GM21737 (cell line): ENCODE data around the gene EPS8.
"Not testable (repeated sequence)": the region's sequence is repeated elsewhere in the genome, so short reads cannot be mapped to it uniquely, and the experiment has no call there.

Experiments
- ATAC-seq: cut with Tn5 transposase; IDR thresholded peaks from one replicate; pipeline ENCODE4 v1.9.1; 2021; ENCODE audit warnings: mild to moderate bottlenecking, moderate library complexity; ENCODE audit not compliant: unreplicated experiment

Gene EPS8

DNA sequence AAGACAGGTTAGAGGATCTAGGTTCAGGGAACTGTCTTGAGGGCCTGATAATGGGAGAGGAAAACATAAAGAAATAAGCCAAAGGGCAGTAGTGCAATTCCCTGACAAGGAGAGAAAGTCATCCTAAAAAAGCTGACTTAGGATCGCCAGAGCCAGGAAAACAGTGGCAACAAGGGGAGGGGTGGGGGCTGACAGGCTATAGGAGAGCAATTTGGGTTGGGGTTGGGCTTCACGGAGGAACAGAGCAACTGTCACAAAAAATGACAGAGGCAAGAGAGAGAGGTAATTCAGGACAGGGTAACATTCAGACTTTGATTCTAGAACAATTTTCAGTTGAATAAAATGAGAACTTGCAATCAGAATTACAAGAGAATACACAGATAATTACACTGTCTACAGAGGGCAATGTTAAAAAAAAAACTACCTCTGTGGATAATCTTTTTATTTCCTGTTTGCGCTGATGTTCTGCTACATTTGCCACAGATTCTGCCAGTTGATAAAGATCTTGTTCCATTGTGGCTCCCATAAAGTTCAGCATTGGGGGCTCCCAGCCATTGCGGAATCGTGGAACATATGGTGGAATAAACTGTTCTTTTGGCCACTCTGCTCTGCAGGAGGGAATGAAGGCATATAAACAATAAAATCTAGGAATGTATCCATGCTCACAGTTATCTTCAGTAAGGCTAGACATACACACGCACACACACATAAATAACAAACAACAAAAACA lies 138.6 kb downstream of the EPS8 start:
- ATAC-seq = no peak

DNA sequence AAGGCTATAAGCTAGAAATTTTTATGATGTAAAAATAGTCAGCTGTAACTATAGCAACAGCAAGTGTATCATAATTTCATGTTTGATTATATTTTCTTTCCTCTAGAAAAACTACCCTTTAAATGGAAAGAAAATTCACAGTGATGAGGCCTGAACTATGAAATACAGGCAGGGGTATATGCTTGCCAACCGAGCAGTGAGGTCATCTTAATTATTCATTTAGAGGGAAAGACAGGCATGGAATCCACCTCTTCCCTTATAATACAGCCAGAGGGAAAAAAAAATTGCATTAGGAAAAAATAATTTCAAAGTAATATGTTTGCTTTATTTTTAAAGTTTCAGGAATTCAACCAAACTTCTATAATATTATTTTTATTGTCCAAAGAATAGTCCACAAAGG lies 139.8 kb downstream of the EPS8 start:
- ATAC-seq = no peak

DNA sequence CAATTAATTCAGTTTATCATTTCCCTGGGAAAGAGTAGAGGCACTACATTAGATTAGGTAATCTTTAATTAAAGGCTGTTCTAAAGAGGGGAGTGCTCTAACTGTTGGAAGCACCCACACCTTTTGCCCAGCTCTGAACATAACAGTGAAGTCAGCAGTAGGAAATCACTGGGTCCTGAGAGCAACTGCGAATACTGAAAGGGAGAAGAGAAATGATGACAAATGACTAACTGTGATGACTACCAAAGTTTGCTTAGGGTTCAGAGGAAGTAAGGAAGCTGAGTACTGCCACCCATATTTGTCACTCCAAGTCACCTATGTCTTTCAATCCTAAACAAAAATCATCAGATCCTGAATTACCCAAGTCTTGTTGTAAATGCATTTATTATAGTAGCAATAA lies 140.6 kb downstream of the EPS8 start:
- ATAC-seq = no peak

DNA sequence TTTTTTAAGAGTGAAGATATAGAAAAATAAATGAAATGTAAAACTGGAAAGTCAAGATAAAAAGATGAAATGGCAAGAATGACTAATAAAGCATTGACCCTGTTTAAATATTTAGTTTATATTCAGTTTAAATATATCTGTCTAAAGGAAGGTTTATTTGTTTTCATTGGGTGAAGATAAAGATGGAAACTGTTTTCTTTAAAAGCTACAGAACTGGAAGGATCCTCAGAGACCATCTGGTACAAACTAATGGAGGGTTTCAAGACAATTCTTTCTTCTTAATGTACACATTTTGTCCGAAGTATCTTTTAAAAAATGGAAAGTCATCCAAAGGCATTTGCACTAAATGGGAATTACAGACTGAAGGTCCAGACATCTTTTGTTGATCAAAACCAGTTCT lies 142.6 kb downstream of the EPS8 start:
- ATAC-seq = no peak

DNA sequence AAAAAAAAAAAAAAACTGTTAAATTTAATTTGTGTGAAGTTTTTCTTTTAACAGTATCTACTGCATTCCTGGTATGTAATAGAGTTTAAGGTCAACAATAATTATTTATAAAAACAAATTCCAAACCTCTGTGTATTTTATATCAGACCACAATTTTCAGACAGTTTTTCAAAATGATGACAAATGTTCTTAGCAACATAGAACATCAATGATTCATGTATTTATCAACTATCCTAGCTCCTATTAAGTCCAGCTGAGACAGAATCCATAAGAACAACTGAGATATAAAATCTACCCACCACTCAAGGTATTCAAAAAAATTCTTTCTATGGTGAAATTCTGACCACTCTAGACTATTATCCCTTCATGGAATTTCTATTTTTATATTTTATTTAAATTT lies 144.5 kb downstream of the EPS8 start:
- ATAC-seq = no peak

DNA sequence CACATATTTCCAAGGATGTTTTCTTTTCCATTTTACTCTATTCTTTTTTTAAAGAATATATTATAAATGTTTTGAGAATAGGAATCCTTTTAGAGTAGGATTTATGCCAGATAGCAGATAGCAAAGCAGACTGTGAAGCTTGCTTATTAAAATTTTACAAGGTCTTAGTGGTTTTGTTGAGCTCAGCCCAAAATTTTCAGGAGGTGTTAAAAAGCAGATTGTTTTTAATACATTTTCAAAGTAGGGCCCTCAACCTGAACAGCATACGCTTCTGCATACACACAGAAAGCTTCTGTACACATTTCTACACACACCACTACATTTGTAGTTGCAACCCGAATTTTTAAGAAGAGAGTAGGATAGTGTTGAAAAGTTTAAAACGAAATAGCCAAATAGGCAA lies 151.0 kb downstream of the EPS8 start:
- no peak for ATAC-seq

DNA sequence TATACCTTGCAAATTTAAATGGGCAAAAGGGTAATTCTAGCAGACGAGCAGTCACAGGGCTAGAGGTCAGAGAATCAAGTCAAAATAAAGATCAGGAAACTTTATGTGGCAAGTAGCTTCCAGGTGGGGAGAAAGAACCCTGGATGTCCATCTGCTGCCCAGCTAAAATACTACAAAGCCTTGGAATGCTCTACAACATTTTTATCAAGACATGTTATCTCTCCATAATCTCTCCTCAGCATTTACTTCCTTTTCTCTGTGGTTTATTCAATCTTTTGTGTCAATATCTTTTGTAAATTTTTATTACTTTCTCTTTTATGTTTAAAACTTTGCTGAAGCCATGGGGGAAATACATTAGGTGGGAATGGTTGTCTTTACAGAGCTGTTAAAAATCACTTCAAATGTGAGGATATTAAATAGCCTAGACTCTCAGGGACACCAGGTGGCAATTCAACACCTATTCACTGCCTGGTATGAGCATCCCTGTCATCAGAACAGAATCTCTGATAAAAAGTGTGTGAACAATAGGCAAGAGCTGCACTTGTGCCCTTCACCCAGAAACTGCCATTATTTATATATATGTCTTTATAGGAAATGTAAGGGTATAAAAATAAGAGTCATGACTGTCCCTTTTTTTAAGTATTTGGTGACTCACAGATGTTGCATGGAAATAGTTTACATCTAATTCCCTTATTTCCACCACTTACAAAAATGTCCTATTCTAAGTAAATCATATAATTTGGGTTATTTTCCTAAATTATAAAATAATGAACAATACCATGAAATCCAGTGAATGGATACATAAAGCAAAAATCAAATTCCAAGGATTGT lies 152.9 kb downstream of the EPS8 start:
- no peak for ATAC-seq

DNA sequence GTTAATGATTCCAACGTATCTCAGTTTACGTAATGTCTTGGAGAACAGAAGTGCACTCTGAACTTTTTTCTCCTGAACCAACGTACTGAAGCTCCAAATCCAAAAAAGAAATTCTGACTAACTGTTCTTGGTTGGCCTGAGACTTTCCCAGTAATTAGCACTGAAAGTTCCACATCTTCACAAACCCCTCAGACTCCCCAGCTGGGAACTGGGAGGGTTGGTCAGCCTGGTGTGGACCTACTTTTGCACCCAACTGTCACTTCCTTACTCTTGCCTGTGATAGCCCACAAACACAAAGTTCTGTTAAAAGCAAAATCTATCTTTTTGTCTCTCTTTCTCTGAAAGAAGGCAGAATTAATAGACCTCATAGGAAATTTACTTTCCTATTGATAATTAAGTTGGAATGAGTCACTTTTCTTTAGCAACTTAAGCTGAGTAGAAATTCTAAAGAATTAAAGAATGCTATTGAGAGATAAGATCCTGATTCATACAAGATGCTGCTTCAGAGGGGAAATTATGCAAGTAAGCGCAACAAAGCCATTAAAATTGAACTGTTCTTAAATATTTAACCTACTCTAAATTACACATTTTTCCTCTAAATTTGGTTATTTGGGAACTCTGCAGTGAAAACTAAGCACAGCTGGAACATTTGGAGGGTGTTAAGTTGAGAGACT lies 155.0 kb downstream of the EPS8 start:
- no peak for ATAC-seq

DNA sequence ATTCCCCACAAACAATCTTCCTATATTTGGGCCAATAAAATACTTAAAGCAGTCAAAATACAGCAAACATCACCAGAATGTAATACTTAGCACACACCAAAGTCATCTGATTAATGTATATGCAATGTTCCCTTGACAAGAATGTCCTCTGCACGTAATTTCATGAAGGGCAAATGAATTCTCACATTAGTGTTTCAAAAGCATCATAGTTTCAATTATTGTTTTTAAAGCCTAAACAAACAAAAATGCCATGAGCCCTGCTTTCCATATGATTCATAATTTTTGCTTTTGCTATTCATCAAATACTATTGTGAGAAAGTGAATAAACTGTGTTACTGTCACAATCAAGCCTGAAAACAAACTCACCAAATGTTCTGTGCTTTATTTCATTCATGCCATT lies 156.0 kb downstream of the EPS8 start:
- ATAC-seq = no peak

DNA sequence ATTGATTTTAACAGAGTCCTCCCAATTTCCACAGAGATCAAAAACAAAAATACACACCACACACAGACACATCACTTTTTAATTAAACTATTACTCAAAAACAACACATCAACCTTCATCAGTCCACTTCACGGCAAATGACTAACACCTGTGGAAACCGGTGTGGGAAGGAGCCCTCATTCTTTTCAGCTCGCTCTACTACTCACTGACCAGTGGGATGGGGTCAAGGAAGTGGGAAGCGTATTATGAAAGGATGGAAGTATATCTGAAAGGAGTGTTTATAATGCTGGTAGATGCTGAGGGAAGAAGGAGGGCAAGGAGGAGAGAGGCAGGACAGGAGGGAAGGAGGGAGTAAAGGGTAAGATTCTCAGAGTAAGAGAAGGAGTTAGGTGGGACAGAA lies 156.5 kb downstream of the EPS8 start:
- no peak for ATAC-seq

DNA sequence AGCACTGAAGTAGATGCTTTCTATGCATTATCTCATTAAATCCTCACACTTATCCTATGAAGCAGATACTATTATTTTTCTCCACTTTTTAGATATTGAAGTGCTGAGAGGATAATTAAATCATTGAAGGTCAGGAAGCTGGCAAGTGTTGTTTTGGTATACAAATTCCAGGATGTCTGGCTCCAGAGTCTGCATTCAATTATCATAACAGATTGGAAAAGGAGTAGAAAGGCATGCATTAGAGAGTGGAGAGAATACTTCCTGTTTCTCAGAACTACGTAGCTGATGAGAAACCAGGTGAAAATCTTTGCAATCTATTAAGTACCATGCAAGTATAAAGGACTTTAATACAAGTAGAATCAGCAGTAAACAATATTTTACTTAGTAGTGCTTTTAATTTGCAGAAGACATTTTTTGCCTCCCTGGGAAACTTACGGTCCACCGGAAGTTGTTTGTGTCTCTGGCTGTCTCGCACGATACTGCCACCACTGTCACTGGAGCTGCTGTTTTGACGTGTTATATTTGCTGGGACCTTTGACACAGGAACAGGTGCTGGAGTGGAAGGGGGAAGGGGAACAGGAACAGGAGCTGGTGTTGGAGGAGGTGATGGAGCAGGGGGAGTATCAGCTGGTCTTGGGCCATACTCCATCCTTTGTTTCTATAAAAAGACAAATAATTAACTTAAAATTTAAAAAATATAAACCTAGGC lies 158.0 kb downstream of the EPS8 start:
- ATAC-seq = no peak

DNA sequence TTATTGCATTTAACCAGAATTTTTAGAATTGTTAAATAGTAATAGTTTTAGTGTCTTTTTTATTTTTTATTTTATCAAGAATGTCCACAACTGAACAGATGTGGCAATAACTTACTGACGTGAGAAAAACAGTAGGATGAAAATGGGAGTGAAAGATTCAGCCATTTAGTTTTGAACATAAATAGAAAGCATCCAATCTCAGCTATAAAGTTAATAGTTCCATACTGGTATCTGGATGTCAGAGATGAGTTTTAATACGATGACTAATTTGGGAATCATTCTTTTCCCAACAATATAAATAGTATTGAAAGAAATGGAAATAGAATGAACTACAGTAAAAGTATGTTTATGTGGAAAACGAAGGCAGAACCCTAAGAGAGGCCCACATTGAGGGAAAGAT lies 159.4 kb downstream of the EPS8 start:
- ATAC-seq = no peak

DNA sequence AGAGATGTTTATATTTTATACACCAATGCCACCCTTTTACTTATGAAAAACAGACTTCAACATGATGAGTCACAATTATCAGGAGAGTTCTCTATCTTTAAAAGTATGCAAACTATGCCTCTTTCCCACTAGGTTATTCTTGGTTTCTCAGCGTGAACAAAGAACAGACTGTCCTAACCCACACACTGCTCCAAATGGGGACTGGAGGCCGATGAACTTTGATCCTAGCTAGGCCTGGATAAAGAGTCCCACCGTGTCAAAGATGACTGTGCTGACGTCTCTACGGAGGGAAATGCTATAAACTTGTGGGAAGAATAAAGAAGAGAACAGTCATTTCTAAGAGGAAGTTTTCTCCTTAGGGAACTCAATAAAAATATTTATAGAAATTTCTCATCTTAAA lies 160.1 kb downstream of the EPS8 start:
- no peak for ATAC-seq

DNA sequence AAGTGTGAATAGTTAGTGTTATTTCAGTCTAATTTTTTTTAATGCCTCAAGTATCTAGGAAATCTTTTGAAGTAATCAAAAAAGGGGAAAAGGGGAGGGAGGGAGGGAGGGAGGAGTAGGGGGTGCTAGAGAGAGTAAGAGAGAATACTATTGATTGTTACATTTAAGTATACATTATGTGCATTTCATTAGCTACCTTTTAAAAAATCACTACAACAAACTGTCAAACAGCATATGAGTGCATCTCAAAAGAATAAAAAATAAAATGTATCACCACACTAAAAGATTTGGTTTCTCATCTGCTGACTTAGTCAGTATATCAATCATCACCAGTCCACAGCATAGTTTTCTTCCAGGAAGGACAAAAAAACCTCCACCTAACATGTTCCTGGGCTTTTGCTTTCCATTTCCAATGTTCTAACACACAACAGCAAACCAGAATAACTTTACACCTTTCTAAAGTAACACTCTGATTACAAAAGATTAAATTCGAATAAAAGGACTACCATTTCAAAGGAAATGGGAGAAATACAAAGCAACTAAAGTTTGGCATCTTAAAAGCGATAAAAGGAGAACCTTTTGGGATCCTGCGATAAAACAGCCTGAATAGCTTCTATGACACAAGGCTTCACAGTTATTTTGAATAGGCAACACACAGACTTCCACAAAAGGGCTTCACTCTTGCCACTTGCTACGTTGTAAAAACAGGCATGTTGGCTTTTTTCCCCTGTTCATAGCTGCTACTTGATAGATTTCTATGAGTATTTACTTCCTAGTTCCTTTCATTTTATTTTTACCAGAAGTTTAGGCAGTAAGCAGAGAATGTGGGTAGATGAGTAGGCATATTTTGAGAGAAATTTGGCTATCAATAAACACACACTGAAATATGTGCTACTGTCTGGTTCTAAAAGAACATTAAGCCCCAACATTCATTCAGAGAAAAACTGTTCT lies 160.9 kb downstream of the EPS8 start:
- ATAC-seq = no peak

DNA sequence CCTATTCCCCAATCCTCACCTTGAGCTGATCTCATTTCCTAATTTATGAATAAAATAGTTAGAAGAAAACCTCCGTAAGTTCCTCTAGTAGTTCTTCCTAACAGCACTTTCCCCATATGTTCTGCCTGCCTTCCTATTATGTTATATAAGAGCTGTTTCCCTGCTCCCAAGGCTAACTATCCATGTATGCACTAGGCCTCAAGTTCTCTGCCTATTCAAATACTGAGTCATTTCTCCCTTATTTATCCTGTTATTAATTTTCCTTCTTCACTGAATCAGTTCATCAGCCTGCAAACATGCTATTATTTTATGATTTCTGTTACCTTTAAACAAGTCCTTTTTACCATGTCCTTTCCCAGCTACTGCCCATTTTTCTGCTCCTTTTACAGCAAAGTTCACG lies 164.1 kb downstream of the EPS8 start:
- ATAC-seq = no peak

DNA sequence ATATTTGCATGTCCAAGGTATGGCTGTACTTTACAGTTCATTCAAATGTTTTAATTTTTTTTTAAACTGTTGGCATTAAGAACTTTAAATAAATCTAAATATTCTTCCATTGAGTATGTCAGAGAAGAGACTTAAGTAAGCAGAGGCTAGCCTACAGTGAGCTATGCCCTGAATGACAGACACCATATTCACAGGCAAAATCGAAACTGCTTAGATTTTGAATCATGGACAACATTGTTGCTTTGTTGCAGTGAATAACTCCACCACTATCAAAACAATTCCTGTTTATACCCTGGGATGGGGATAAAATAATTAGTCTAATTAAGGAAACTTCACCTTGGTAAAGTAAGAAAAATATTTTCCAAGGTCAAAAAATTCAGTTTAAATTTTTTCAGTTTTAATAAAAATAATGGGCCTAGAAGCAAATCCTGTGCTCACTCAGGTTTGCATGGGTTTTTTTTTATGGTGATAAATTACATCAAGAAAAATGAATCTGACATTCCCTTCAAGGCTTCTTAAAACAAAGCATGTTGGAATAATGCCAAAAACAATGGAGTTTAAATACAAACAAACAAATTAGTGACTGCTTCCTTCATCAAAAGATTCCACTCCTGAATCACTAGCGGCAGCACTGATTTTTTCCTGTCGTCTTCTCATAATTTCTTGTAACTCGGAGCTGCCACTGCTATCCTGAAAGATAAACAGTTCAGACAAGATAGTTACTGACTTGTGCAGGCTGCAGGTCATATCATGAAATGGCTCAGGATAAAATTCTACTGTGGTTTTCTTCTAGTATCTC lies 168.2 kb downstream of the EPS8 start:
- no peak for ATAC-seq

DNA sequence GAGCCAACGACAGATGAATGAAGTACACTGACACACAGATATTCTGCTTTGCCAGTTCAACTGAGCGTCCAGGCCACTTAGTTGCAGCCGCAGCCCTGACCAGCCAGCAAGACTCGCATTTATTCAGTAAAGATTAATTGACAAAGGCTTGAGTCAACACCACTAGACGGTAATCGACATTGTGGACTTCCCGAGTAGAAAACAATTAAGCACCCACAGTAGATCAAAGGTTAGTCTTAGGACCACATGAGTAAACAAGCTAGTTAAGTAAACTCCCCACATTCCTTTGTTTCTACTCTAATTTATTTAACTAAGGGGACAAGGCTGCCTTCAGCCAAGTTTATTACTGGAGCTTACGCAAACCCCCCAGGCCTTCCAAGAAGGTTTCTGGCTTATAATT lies 172.7 kb downstream of the EPS8 start:
- not testable (repeated sequence) for ATAC-seq

DNA sequence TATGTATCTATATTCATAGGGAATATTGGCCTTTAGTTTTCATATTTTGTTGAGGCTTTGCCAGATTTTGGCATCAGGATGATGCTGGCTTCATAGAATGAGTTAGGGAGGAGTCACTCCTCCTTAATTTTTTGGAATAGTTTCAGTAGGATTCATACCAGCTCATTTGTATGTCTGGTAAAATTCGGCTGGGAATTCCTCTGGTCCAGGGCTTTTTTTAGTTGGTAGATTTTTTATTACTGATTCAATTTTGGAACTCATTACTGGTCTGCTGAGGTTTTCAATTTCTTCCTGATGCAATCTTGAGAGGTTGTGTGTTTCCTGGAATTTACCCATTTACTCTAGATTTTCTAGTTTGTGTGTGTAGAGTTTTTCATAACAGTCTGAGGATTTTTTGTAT lies 175.2 kb downstream of the EPS8 start:
- no peak for ATAC-seq

DNA sequence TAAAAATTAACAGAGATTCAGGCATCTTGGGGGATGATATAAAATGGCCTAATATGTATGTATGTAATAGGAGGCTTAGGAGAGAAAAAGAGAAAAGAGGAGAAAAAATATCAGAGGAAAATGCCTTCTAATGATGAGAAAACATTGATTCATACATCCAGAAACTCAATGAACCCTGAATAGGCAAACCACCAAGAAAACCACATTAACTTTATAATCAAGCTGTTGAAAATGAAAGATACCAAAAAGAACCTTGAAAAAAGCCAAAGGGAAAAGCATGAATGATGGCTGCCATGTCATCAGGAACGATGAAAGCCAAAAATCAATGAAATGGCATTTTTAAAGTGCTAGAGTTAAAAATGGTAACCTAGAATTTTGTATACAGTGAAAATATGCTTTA lies 180.2 kb downstream of the EPS8 start:
- ATAC-seq = no peak
